ENCODE data around the gene OBP2A. TPM values are rescaled to one million over a fixed set of nuclear protein-coding genes. Genes with fewer than 3 reads are reported as not detected.

The OBP2A gene
- total and polyA plus RNA-seq, 2 of the 8 experiments (the other 6 are each of a cell fraction or from before 2014, with no cell fraction given): not detected

DNA sequence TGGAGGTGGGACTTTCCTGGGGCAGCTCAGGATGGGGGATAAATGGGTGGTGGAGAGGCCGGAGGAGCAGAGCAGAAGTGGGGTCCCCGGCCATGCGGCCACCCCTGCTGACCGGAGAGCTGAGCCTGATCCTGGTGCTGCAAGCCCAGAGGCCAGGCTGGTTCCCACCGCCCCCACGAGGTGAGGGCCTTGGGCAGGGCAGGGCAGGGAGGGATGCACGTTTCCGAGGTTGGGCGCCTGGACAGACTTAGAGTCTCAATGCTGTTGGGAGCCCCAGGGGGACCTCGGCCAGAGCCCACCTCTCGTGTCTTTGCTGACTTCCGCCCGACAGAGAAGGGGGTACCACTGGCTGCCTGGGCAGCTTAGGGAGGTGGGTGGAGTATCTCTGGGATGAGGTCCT lies 5.5 kb downstream of the OBP2A start (continued):
- TF ChIP-seq, protein P1, sequence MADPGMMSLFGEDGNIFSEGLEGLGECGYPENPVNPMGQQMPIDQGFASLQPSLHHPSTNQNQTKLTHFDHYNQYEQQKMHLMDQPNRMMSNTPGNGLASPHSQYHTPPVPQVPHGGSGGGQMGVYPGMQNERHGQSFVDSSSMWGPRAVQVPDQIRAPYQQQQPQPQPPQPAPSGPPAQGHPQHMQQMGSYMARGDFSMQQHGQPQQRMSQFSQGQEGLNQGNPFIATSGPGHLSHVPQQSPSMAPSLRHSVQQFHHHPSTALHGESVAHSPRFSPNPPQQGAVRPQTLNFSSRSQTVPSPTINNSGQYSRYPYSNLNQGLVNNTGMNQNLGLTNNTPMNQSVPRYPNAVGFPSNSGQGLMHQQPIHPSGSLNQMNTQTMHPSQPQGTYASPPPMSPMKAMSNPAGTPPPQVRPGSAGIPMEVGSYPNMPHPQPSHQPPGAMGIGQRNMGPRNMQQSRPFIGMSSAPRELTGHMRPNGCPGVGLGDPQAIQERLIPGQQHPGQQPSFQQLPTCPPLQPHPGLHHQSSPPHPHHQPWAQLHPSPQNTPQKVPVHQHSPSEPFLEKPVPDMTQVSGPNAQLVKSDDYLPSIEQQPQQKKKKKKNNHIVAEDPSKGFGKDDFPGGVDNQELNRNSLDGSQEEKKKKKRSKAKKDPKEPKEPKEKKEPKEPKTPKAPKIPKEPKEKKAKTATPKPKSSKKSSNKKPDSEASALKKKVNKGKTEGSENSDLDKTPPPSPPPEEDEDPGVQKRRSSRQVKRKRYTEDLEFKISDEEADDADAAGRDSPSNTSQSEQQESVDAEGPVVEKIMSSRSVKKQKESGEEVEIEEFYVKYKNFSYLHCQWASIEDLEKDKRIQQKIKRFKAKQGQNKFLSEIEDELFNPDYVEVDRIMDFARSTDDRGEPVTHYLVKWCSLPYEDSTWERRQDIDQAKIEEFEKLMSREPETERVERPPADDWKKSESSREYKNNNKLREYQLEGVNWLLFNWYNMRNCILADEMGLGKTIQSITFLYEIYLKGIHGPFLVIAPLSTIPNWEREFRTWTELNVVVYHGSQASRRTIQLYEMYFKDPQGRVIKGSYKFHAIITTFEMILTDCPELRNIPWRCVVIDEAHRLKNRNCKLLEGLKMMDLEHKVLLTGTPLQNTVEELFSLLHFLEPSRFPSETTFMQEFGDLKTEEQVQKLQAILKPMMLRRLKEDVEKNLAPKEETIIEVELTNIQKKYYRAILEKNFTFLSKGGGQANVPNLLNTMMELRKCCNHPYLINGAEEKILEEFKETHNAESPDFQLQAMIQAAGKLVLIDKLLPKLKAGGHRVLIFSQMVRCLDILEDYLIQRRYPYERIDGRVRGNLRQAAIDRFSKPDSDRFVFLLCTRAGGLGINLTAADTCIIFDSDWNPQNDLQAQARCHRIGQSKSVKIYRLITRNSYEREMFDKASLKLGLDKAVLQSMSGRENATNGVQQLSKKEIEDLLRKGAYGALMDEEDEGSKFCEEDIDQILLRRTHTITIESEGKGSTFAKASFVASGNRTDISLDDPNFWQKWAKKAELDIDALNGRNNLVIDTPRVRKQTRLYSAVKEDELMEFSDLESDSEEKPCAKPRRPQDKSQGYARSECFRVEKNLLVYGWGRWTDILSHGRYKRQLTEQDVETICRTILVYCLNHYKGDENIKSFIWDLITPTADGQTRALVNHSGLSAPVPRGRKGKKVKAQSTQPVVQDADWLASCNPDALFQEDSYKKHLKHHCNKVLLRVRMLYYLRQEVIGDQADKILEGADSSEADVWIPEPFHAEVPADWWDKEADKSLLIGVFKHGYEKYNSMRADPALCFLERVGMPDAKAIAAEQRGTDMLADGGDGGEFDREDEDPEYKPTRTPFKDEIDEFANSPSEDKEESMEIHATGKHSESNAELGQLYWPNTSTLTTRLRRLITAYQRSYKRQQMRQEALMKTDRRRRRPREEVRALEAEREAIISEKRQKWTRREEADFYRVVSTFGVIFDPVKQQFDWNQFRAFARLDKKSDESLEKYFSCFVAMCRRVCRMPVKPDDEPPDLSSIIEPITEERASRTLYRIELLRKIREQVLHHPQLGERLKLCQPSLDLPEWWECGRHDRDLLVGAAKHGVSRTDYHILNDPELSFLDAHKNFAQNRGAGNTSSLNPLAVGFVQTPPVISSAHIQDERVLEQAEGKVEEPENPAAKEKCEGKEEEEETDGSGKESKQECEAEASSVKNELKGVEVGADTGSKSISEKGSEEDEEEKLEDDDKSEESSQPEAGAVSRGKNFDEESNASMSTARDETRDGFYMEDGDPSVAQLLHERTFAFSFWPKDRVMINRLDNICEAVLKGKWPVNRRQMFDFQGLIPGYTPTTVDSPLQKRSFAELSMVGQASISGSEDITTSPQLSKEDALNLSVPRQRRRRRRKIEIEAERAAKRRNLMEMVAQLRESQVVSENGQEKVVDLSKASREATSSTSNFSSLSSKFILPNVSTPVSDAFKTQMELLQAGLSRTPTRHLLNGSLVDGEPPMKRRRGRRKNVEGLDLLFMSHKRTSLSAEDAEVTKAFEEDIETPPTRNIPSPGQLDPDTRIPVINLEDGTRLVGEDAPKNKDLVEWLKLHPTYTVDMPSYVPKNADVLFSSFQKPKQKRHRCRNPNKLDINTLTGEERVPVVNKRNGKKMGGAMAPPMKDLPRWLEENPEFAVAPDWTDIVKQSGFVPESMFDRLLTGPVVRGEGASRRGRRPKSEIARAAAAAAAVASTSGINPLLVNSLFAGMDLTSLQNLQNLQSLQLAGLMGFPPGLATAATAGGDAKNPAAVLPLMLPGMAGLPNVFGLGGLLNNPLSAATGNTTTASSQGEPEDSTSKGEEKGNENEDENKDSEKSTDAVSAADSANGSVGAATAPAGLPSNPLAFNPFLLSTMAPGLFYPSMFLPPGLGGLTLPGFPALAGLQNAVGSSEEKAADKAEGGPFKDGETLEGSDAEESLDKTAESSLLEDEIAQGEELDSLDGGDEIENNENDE (IDR thresholded peaks at IDR 0.05; ENCODE audit: insufficient replicate concordance, low read length): no peak
- no peak for TF ChIP-seq CTBP2 (IDR thresholded peaks at IDR 0.05; ENCODE audit: borderline replicate concordance, insufficient read depth, insufficient read length, low read length)
- TF ChIP-seq RFX5 (IDR thresholded peaks at IDR 0.05; ENCODE audit: borderline replicate concordance, low read depth, low read length): no peak
- TF ChIP-seq KDM4A (IDR thresholded peaks at IDR 0.05; ENCODE audit: low read depth, low read length, severe bottlenecking): no peak
- TF ChIP-seq, protein P2, sequence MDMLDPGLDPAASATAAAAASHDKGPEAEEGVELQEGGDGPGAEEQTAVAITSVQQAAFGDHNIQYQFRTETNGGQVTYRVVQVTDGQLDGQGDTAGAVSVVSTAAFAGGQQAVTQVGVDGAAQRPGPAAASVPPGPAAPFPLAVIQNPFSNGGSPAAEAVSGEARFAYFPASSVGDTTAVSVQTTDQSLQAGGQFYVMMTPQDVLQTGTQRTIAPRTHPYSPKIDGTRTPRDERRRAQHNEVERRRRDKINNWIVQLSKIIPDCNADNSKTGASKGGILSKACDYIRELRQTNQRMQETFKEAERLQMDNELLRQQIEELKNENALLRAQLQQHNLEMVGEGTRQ (IDR thresholded peaks at IDR 0.05; ENCODE audit: low read length): no peak
- TF ChIP-seq EGR1 (IDR thresholded peaks at IDR 0.05; ENCODE audit: borderline replicate concordance, low read depth, low read length): no peak
- no peak for TF ChIP-seq POU5F1 (IDR thresholded peaks at IDR 0.05; ENCODE audit: low read depth, low read length)
- no peak for TF ChIP-seq SUZ12 (IDR thresholded peaks at IDR 0.05; ENCODE audit: low read length)
- no peak for TF ChIP-seq RNF2 (IDR thresholded peaks at IDR 0.05; ENCODE audit: borderline replicate concordance, low read depth, low read length, missing control alignments, poor library complexity, severe bottlenecking)
- TF ChIP-seq TAF7 (optimal IDR thresholded peaks at IDR 0.05; ENCODE audit: borderline replicate concordance, low read depth, low read length): no peak

All from H1 (cell line).